C4-2B (cell line): ENCODE measurements around the gene HS1BP3.

ENCODE experiments used
- CTCF ChIP-seq: fragments of 450-650 bp; conservative IDR thresholded peaks from 2 replicates; pipeline ENCODE4 v1.5.1; 2017; ENCODE audit warnings: mild to moderate bottlenecking
- ZFX ChIP-seq: fragments of 450-650 bp; IDR thresholded peaks from 2 replicates; pipeline ENCODE4 v1.6.1; 2017

- TF ChIP-seq CTCF = no peak
- no peak for TF ChIP-seq ZFX
Observed at GRCh38 chr2:20676353-20677215, 25.7 kb upstream of the HS1BP3 start.
